ENCODE data around the gene STKLD1. TPM values are rescaled to one million over a fixed set of nuclear protein-coding genes. Genes with fewer than 3 reads are reported as not detected.
"Not testable (repeated sequence)": the region's sequence is repeated elsewhere in the genome, so short reads cannot be mapped to it uniquely, and the experiment has no call there.

The STKLD1 gene
- polyA plus RNA-seq, 3 donors from 2014 or later, result 0.55 to 0.96 TPM; not detected in 1

- H3K9me3 Mint-ChIP-seq, result no peaks in the 10 kb centered on the region
Observed at GRCh38 chr9:133372144-133372543, 4.0 kb upstream of the STKLD1 start.

GRCh38 chr9:133374612-133375115 is 1.5 kb upstream of the STKLD1 start:
- Mint-ChIP-seq H3K36me3 (no peaks in the 10 kb centered on the region), H3K9me3 (no peaks in the 10 kb centered on the region), H3K27me3 (ENCODE audit: low read depth in 3 of 3) (peaks cover 0 to 21% (median 8%) of the 10 kb centered on the region in 3 donors), H3K4me1 (peaks cover 53 to 55% of the 10 kb centered on the region in 2 donors), H3K27ac (peak overlapping the region; percentile 88 to 99 (median 97)), H3K4me3 (peak overlapping the region; percentile 84 to 96 (median 95))
- peak; percentile 29 to 58 (median 35) for DNase-seq

More at GRCh38 chr9:133372144-133372543, 4.0 kb upstream of the STKLD1 start:
- Mint-ChIP-seq H3K36me3 (peaks cover 0 to 4% (median 4%) of the 10 kb centered on the region in 3 donors), H3K4me1 (peaks cover 73 to 74% of the 10 kb centered on the region in 2 donors), H3K27me3 (ENCODE audit: low read depth in 3 of 3) (peaks cover 0 to 19% (median 10%) of the 10 kb centered on the region in 3 donors), H3K27ac (peak overlapping the region; percentile 89 to 98 (median 95)), H3K4me3 (peak overlapping the region in 4 of 5 donors; percentile 44 to 82 (median 66))
- DNase-seq, result no peak

DNA sequence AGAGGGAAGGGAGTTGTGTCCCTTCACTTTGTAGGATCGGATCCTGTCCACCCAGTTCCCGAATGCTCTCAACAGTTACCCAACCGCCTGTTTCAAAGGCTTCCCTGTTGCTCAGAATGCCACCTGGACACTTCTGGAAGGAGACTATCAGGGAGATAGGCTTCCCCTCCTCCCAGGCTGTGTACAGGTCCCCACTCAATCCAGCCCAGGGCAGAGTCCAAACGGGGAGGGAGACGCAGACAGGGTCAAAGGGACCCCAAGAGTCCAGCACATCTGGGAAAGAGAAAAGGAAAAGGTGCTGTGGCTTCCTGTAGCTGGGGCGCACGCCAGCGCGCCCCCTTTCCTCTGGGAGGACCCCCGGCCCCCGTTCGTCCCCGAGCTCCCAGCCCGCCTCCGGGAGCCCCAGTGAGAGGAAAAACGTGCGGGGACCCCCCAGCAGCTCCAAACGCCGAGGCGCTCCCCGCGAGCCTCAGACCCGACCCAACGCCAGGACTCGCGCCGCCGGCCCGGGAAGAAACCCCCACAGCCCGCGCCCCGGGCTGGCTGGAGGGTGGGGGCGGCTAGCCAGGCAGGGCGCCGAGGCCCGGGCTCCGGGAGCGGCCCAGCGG is 946 bp upstream of the STKLD1 start:
- Mint-ChIP-seq H3K4me1 (peaks cover 48 to 49% of the 10 kb centered on the region in 2 donors), H3K27me3 (ENCODE audit: low read depth in 3 of 3) (peaks cover 0 to 21% (median 7%) of the 10 kb centered on the region in 3 donors), H3K27ac (peak overlapping the region; percentile 88 to 99 (median 97)), H3K9me3 (no peaks in the 10 kb centered on the region), H3K36me3 (no peaks in the 10 kb centered on the region), H3K4me3 (peak overlapping the region; percentile 84 to 96 (median 95))
- DNase-seq, result peak in 2 of 3 donors; percentile 20 to 24

DNA sequence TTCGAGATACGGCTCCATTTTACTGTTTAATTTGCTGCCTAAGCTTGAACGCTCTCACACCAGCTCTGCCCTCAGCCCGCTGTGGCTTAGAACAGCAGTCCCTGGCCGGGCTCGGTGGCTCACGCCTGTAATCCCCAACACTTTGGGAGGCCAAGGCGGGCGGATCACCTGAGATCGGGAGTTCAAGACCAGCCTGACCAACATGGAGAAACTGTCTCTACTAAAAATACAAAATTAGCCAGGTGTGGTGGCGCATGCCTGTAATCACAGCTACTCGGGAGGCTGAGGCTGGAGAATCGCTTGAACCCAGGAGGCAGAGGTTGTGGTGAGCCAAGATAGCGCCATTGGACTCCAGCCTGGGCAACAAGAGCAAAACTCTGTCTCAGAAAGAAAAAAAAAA is 1.1 kb downstream of the STKLD1 start:
- Mint-ChIP-seq H3K27ac (peak overlapping the region in 2 of 6 donors; percentile 26 to 75), H3K4me3 (peak overlapping the region; percentile 57 to 78 (median 75)), H3K27me3 (ENCODE audit: low read depth in 3 of 3) (peaks cover 0 to 12% (median 7%) of the 10 kb centered on the region in 3 donors), H3K4me1 (peaks cover 27 to 29% of the 10 kb centered on the region in 2 donors)
- not testable (repeated sequence) for H3K9me3 Mint-ChIP-seq, DNase-seq, H3K36me3 Mint-ChIP-seq

- no peak for DNase-seq
- peaks cover 22 to 24% of the 10 kb centered on the region in 2 donors for H3K4me1 Mint-ChIP-seq
- H3K4me3 Mint-ChIP-seq, result peak overlapping the region in 2 of 5 donors; percentile 77 to 78
- no peaks in the 10 kb centered on the region for H3K36me3 Mint-ChIP-seq
- H3K27ac Mint-ChIP-seq, result no peak overlapping the region
- H3K9me3 Mint-ChIP-seq, result no peaks in the 10 kb centered on the region
- H3K27me3 Mint-ChIP-seq (ENCODE audit: low read depth in 3 of 3), result peaks cover 0 to 12% (median 7%) of the 10 kb centered on the region in 3 donors
Observed at GRCh38 chr9:133377721-133378216, 1.6 kb downstream of the STKLD1 start.

DNA sequence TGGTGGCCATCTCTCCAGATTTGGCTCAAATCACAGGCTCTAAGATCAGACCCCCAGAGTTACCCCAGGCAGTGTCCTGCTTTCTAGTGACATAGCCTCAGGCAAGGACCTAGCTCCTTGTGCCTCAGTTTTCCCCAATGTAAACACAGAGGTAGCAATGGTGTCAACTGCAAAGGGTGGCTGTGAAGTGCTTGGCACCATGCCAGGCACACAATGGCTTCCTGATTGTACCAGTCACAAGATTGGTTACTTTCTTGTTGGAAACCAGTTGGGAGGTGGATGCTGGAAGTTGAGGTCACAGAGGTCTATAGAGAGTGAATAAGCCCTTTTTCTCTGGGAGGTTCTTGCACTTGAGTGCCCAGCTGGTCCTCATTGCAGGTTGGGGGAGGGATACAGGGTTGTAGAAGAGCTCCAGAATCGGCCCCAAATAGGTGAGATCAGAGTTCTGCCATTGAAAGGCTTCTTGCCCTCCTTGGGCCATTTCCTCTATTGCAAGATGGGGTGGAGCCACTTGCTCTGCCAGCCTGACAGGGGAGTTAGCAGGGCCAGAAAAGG is 2.3 kb downstream of the STKLD1 start:
- DNase-seq, result no peak
- no peaks in the 10 kb centered on the region for H3K9me3 Mint-ChIP-seq
- H3K27ac Mint-ChIP-seq, result no peak overlapping the region
- peak overlapping the region in 1 of 5 donors; percentile 27 for H3K4me3 Mint-ChIP-seq
- H3K36me3 Mint-ChIP-seq, result no peaks in the 10 kb centered on the region
- H3K4me1 Mint-ChIP-seq, result peaks cover 16 to 17% of the 10 kb centered on the region in 2 donors
- H3K27me3 Mint-ChIP-seq (ENCODE audit: low read depth in 3 of 3), result peaks cover 0 to 12% (median 7%) of the 10 kb centered on the region in 3 donors

GRCh38 chr9:133379153-133380086 is 3.3 kb downstream of the STKLD1 start:
- Mint-ChIP-seq H3K27ac (no peak overlapping the region), H3K36me3 (no peaks in the 10 kb centered on the region), H3K27me3 (ENCODE audit: low read depth in 3 of 3) (peaks cover 0 to 12% (median 7%) of the 10 kb centered on the region in 3 donors), H3K4me3 (no peak overlapping the region), H3K4me1 (peaks cover 8 to 10% of the 10 kb centered on the region in 2 donors), H3K9me3 (no peaks in the 10 kb centered on the region)
- no peak for DNase-seq

- Mint-ChIP-seq H3K4me1 (peaks cover 0 to 2% of the 10 kb centered on the region in 2 donors), H3K27ac (no peak overlapping the region), H3K9me3 (no peaks in the 10 kb centered on the region), H3K36me3 (no peaks in the 10 kb centered on the region), H3K4me3 (no peak overlapping the region), H3K27me3 (ENCODE audit: low read depth in 3 of 3) (peaks cover 0 to 5% (median 0%) of the 10 kb centered on the region in 3 donors)
- no peak for DNase-seq
Observed at GRCh38 chr9:133380734-133381133, 4.6 kb downstream of the STKLD1 start.

- Mint-ChIP-seq H3K27me3 (ENCODE audit: low read depth in 3 of 3) (peaks cover 0 to 2% (median 0%) of the 10 kb centered on the region in 3 donors), H3K36me3 (no peaks in the 10 kb centered on the region), H3K27ac (no peak overlapping the region)
Observed at GRCh38 chr9:133382507-133383141, 6.5 kb downstream of the STKLD1 start.

GRCh38 chr9:133383438-133383837 is 7.3 kb downstream of the STKLD1 start:
- H3K27me3 Mint-ChIP-seq (ENCODE audit: low read depth in 3 of 3), result no peaks in the 10 kb centered on the region
- H3K4me1 Mint-ChIP-seq, result no peaks in the 10 kb centered on the region
- H3K36me3 Mint-ChIP-seq, result no peaks in the 10 kb centered on the region
- no peak overlapping the region for H3K27ac Mint-ChIP-seq
- DNase-seq, result no peak
- H3K9me3 Mint-ChIP-seq, result no peaks in the 10 kb centered on the region
- H3K4me3 Mint-ChIP-seq, result no peak overlapping the region

More at GRCh38 chr9:133382507-133383141, 6.5 kb downstream of the STKLD1 start:
- H3K4me1 Mint-ChIP-seq, result no peaks in the 10 kb centered on the region
- H3K4me3 Mint-ChIP-seq, result no peak overlapping the region
- no peaks in the 10 kb centered on the region for H3K9me3 Mint-ChIP-seq
- DNase-seq, result peak; percentile 36 to 49 (median 39)

DNA sequence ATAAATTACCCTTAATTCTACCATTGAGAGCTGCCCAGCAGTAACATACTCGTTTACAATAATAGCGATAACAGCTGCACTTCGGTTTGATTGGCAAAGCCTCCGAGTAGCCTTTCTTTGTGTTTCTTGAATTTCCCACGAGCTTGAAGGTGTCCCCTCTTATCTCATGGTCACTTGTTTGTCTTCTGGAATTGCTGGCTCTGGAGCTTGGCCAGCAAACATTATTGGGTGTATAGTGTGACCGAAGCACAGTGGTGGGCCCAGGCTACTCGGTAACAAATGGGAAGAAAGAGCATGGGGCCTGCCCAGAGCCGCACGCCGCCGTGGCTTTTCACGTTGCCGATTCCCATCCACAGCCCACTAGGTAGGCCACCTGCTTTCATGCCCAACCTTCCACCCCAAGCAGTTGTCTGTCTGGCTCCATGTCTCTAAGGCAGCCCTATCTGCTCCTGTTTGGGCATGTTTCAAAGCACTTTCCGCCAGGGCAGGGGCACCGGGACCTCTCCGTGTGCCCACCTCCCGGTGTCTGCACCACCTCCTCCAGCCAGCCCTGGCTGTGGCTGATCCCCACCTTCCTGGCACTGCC is 8.7 kb downstream of the STKLD1 start:
- Mint-ChIP-seq H3K4me1 (no peaks in the 10 kb centered on the region), H3K27ac (no peak overlapping the region), H3K36me3 (no peaks in the 10 kb centered on the region), H3K4me3 (no peak overlapping the region), H3K9me3 (no peaks in the 10 kb centered on the region), H3K27me3 (ENCODE audit: low read depth in 3 of 3) (peaks cover 1 to 3% (median 3%) of the 10 kb centered on the region in 3 donors)
- DNase-seq, result no peak

GRCh38 chr9:133385452-133385851 is 9.3 kb downstream of the STKLD1 start:
- no peak for DNase-seq
- Mint-ChIP-seq H3K4me3 (no peak overlapping the region), H3K4me1 (no peaks in the 10 kb centered on the region), H3K9me3 (no peaks in the 10 kb centered on the region), H3K27ac (no peak overlapping the region), H3K36me3 (no peaks in the 10 kb centered on the region), H3K27me3 (ENCODE audit: low read depth in 3 of 3) (peaks cover 1 to 5% (median 4%) of the 10 kb centered on the region in 3 donors)

DNA sequence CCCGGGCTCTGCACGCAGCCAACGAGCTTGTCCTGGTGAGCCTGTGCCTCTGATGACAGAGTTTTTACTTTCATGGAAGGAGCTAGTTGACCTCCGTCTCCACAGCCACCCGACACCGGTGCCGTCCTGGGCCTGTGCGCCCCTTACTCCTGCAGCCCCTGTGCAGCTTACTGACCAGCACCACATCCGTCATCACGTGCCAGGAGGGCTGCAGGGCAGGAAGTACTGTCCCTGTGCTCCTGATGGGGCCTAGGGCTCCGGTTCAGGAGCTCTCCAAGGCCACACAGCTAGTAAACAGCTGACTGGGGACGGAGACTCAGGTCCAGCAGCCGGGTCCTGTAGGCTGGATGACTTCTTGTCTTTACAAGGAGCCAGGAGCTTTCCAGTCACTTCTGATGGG is 10.2 kb downstream of the STKLD1 start:
- DNase-seq, result no peak
- no peaks in the 10 kb centered on the region for H3K4me1 Mint-ChIP-seq
- no peak overlapping the region for H3K4me3 Mint-ChIP-seq
- no peaks in the 10 kb centered on the region for H3K36me3 Mint-ChIP-seq
- H3K9me3 Mint-ChIP-seq, result no peaks in the 10 kb centered on the region
- H3K27ac Mint-ChIP-seq, result no peak overlapping the region
- peaks cover 1 to 5% (median 4%) of the 10 kb centered on the region in 3 donors for H3K27me3 Mint-ChIP-seq (ENCODE audit: low read depth in 3 of 3)

All from immature natural killer cell (primary cell).